PFSK-1 (cell line): ENCODE measurements around the gene NPVF.

Experiments used
- POLR2AphosphoS5 ChIP-seq: IDR thresholded peaks from 2 replicates; pipeline ENCODE4 v1.6.1; 2012; ENCODE audit warnings: low read depth, mild to moderate bottlenecking, control low read depth, low read length, moderate library complexity
- SIN3A ChIP-seq: IDR thresholded peaks from 2 replicates; pipeline ENCODE4 v1.6.1; 2012; ENCODE audit warnings: mild to moderate bottlenecking, low read length, moderate library complexity, borderline replicate concordance; ENCODE audit not compliant: insufficient read depth
- TAF1 ChIP-seq: IDR thresholded peaks from 2 replicates; pipeline ENCODE4 v1.6.1; 2012; ENCODE audit warnings: low read length, control low read depth, borderline replicate concordance; ENCODE audit not compliant: insufficient read depth

DNA sequence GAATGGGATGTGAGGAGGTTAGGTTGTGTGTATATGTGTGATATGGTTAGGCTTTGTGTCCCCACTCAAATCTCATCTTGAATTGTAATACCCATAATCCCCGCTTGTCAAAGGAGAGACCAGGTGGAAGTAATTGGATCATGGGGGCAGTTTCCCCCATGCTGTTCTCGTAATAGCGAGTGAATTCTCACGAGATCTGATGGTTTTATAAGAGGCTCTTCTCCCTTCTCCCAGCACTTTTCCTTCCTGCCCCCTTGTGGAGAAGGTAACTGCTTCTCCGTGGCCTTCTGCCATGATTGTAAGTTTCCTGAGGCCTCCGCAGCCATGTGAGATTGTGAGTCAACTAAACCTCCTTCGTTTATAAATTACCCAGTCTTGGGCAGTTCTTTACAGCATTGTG lies 47.3 kb downstream of the NPVF start:
- no peak for TF ChIP-seq TAF1
- no peak for TF ChIP-seq POLR2AphosphoS5
- no peak for TF ChIP-seq SIN3A
